Spleen (tissue), 7 donors: Measurements from ENCODE around the gene PARVA.

ENCODE experiments used
- POLR2A ChIP-seq, 3 donors: fragments of 450-650 bp; IDR thresholded peaks; one replicate each; pipeline ENCODE4 v1.5.1; 2017; ENCODE audit warnings: antibody characterized with exemption in 3 of 3, mild to moderate bottlenecking in 1 of 3
- POLR2AphosphoS5 ChIP-seq, 3 donors: sonication (generic); formaldehyde crosslinking; IDR thresholded peaks; one replicate each; pipeline ENCODE4 v1.5.1; 2017; ENCODE audit warnings: antibody characterized with exemption in 3 of 3
- TF ChIP-seq, protein P1 (sequence below), 11 experiments: fragments of 200-600 bp in 7 of 11; fragments of 450-650 bp in 4 of 11; sonication (generic) in 4 of 11; IDR thresholded peaks in 8 of 11; conservative IDR thresholded peaks in 3 of 11; 1 replicate in 7 of 11; 2 replicates in 4 of 11; pipeline versions ENCODE4 v1.4.0 to v1.8.0; 2016 to 2021; ENCODE audit warnings: antibody characterized with exemption in 11 of 11, inconsistent platforms in 4 of 11, mild to moderate bottlenecking in 1 of 11
- donor health status: DM: no; HTN: no; CAD: no; lungs with moderate emphysema.
- donor health status: DM: no; HTN: no; CAD: no.
- donor health status: DM: no; HTN: no; CAD: no.

DNA sequence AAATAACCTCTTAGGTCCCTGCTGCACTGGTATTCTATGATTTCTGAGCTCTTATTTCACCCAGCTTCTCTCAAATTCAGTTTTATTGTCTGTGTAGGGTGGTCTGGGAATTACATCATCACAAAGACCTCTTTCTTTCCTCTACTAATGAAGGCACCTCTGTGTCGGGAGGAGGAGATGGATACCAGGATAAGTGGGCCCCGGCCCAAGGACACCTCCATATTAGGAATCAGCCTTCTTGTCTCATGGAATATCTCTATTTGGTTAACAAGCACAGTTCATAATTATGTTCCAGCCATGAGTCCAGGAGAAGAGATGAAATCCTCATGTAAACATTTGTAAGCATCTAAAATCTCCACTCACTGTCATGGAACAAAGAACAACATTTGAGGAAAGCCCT, 9.4 kb downstream of the PARVA start:
- no peak for TF ChIP-seq POLR2AphosphoS5 (IDR thresholded peaks at IDR 0.05)
- TF ChIP-seq, protein P1, sequence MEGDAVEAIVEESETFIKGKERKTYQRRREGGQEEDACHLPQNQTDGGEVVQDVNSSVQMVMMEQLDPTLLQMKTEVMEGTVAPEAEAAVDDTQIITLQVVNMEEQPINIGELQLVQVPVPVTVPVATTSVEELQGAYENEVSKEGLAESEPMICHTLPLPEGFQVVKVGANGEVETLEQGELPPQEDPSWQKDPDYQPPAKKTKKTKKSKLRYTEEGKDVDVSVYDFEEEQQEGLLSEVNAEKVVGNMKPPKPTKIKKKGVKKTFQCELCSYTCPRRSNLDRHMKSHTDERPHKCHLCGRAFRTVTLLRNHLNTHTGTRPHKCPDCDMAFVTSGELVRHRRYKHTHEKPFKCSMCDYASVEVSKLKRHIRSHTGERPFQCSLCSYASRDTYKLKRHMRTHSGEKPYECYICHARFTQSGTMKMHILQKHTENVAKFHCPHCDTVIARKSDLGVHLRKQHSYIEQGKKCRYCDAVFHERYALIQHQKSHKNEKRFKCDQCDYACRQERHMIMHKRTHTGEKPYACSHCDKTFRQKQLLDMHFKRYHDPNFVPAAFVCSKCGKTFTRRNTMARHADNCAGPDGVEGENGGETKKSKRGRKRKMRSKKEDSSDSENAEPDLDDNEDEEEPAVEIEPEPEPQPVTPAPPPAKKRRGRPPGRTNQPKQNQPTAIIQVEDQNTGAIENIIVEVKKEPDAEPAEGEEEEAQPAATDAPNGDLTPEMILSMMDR (IDR thresholded peaks at IDR 0.05 in 8 of 11, conservative IDR thresholded peaks at IDR 0.05 in 3 of 11), result no peak
- no peak for TF ChIP-seq POLR2A (IDR thresholded peaks at IDR 0.05)
